Measurements from ENCODE around the gene PTPRD. TPM values are rescaled to one million over a fixed set of nuclear protein-coding genes. Genes with fewer than 3 reads are reported as not detected.

The PTPRD gene
- total RNA-seq, 1 donor from 2014 or later: 197 TPM

GRCh38 chr9:10633785-10634184 is 21.0 kb upstream of the PTPRD start:
- H3K27ac Mint-ChIP-seq: no peak overlapping the region
- no peaks in the 10 kb centered on the region for H3K27me3 Mint-ChIP-seq
- no peaks in the 10 kb centered on the region for H3K4me1 Mint-ChIP-seq (ENCODE audit: unreplicated experiment)
- H3K36me3 Mint-ChIP-seq: no peaks in the 10 kb centered on the region
- TF ChIP-seq CTCF (conservative IDR thresholded peaks at IDR 0.05): no peak
- no peaks in the 10 kb centered on the region for H3K9me3 Mint-ChIP-seq
- H3K4me3 Mint-ChIP-seq: no peak overlapping the region
- no peak for DNase-seq (ENCODE audit: extremely low spot score, unreplicated experiment)

- DNase-seq (ENCODE audit: extremely low spot score, unreplicated experiment): no peak
- no peak for TF ChIP-seq CTCF (conservative IDR thresholded peaks at IDR 0.05)
- Mint-ChIP-seq H3K27me3 (peaks cover 85% of the 10 kb centered on the region), H3K9me3 (no peaks in the 10 kb centered on the region), H3K36me3 (no peaks in the 10 kb centered on the region), H3K4me3 (peak overlapping the region; percentile 88), H3K27ac (no peak overlapping the region), H3K4me1 (ENCODE audit: unreplicated experiment) (peaks cover 7% of the 10 kb centered on the region)
Measured at GRCh38 chr9:10614196-10614800, 1.5 kb upstream of the PTPRD start.

GRCh38 chr9:10613419-10613818 is 617 bp upstream of the PTPRD start:
- Mint-ChIP-seq H3K4me3 (peak overlapping the region; percentile 88), H3K27ac (no peak overlapping the region), H3K27me3 (peaks cover 81% of the 10 kb centered on the region), H3K36me3 (no peaks in the 10 kb centered on the region), H3K4me1 (ENCODE audit: unreplicated experiment) (peaks cover 7% of the 10 kb centered on the region), H3K9me3 (no peaks in the 10 kb centered on the region)
- no peak for DNase-seq (ENCODE audit: extremely low spot score, unreplicated experiment)
- no peak for TF ChIP-seq CTCF (conservative IDR thresholded peaks at IDR 0.05)

- Mint-ChIP-seq H3K4me3 (no peak overlapping the region), H3K4me1 (ENCODE audit: unreplicated experiment) (no peaks in the 10 kb centered on the region), H3K27ac (no peak overlapping the region), H3K27me3 (peaks cover 21% of the 10 kb centered on the region), H3K36me3 (no peaks in the 10 kb centered on the region), H3K9me3 (no peaks in the 10 kb centered on the region)
- TF ChIP-seq CTCF (conservative IDR thresholded peaks at IDR 0.05): no peak
- DNase-seq (ENCODE audit: extremely low spot score, unreplicated experiment): no peak
Measured at GRCh38 chr9:10605388-10605787, 7.4 kb downstream of the PTPRD start.

GRCh38 chr9:10604927-10605326 is 7.9 kb downstream of the PTPRD start:
- Mint-ChIP-seq H3K27ac (no peak overlapping the region), H3K4me1 (ENCODE audit: unreplicated experiment) (no peaks in the 10 kb centered on the region), H3K9me3 (no peaks in the 10 kb centered on the region), H3K27me3 (peaks cover 17% of the 10 kb centered on the region), H3K4me3 (no peak overlapping the region), H3K36me3 (no peaks in the 10 kb centered on the region)
- TF ChIP-seq CTCF (conservative IDR thresholded peaks at IDR 0.05): no peak
- DNase-seq (ENCODE audit: extremely low spot score, unreplicated experiment): no peak

GRCh38 chr9:10597801-10598200 is 15.0 kb downstream of the PTPRD start:
- peaks cover 3% of the 10 kb centered on the region for H3K27me3 Mint-ChIP-seq

More at GRCh38 chr9:10597801-10598200, 15.0 kb downstream of the PTPRD start:
- Mint-ChIP-seq H3K36me3 (no peaks in the 10 kb centered on the region), H3K4me3 (no peak overlapping the region), H3K9me3 (no peaks in the 10 kb centered on the region), H3K4me1 (ENCODE audit: unreplicated experiment) (peaks cover 2% of the 10 kb centered on the region), H3K27ac (no peak overlapping the region)
- TF ChIP-seq CTCF (conservative IDR thresholded peaks at IDR 0.05): no peak
- DNase-seq (ENCODE audit: extremely low spot score, unreplicated experiment): no peak
